GM10248 (cell line): ENCODE data around the gene TTC21A.

ENCODE experiments used
- CTCF ChIA-PET: fragments of 300-600 bp; sonication (Branson Sonifier 250); formaldehyde crosslinking; extraction: SDS; loops from one replicate; lab custom pipeline; 2021; ENCODE audit warnings: antibody characterized with exemption; lab: Yijun Ruan, JAX
- POLR2A ChIA-PET: fragments of 350-650 bp; sonication (Branson Sonifier 250); formaldehyde crosslinking; extraction: SDS; loops from one replicate; lab custom pipeline; 2020; ENCODE audit warnings: antibody characterized with exemption; lab: Yijun Ruan, JAX
- DNase-seq: peaks from one replicate; pipeline ENCODE4 v3.0.0; 2012; ENCODE audit errors: extremely low spot score
- TF ChIP-seq, protein P1 (sequence below): IDR thresholded peaks from 2 replicates; pipeline ENCODE4 v1.5.1; 2012; ENCODE audit warnings: mild to moderate bottlenecking, low read depth; ENCODE audit errors: extremely low read depth, missing control alignments, control extremely low read depth

Gene TTC21A

DNA sequence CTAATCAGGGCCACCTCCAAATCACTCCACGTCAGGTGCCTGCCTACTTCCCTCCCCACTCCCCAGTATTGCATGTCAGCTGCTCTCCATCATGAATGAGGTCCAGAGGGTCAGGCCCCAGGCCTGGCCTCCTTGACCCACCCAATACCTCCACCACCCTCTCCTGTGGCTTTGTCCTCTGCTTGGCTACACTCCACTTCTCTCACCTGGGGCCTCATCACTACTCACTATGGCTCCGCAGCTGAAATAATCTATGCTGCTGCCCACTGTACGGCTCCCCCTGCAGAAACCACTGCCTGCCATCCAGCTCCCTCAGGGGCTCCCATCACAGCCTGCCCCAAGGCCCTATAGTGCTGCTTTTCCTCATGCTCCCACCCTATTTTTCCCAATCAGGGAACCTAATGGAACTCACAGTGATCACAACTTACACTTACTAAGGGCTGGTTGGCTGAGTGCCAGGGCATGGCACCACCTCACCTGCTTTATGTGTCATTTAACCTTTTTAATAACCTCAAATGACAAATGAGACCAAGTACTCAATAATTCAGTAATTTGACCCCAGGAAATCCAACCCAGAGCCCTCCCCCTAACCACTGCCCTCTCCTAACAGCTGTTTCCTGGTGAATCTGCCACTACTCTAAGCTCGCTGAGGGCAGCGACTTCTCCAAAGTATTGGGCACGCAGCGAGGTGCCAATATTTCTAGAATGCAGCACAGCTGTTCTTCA, 2.4 kb upstream of the TTC21A start:
- ChIA-PET CTCF (interaction anchor here (0.8 to 1.4 kb wide), 10 partner anchors 13 to 273 kb away, joined by 3 to 7 read pairs (median 4); no protein-coding TSS in a partner anchor), POLR2A (no interaction called here)
- TF ChIP-seq, protein P1, sequence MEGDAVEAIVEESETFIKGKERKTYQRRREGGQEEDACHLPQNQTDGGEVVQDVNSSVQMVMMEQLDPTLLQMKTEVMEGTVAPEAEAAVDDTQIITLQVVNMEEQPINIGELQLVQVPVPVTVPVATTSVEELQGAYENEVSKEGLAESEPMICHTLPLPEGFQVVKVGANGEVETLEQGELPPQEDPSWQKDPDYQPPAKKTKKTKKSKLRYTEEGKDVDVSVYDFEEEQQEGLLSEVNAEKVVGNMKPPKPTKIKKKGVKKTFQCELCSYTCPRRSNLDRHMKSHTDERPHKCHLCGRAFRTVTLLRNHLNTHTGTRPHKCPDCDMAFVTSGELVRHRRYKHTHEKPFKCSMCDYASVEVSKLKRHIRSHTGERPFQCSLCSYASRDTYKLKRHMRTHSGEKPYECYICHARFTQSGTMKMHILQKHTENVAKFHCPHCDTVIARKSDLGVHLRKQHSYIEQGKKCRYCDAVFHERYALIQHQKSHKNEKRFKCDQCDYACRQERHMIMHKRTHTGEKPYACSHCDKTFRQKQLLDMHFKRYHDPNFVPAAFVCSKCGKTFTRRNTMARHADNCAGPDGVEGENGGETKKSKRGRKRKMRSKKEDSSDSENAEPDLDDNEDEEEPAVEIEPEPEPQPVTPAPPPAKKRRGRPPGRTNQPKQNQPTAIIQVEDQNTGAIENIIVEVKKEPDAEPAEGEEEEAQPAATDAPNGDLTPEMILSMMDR, result no peak
- DNase-seq, result no peak

DNA sequence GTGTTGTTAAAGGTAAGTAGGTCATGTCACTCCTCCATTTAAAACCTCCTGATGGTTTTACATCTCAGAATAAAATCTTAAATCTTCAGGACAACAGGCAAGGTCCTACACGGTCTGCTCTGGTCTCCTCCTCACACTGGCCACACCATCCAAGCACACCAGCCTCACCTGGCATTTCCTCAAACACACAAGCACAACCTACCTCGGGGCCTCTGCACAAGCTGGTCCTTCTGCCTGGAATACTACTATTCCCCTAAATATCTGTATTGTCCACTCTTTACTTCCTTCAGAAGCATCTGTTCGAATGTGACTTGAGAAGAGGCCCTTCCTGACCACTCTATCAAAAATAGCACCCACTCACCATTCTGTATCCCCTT, 1.8 kb upstream of the TTC21A start:
- DNase-seq, result no peak
- TF ChIP-seq, protein P1, result no peak
- POLR2A ChIA-PET, result no interaction called here
- CTCF ChIA-PET, result interaction anchor here (0.7 to 1.4 kb wide), 6 partner anchors 55 to 272 kb away, joined by 3 to 4 read pairs (median 4); no protein-coding TSS in a partner anchor

DNA sequence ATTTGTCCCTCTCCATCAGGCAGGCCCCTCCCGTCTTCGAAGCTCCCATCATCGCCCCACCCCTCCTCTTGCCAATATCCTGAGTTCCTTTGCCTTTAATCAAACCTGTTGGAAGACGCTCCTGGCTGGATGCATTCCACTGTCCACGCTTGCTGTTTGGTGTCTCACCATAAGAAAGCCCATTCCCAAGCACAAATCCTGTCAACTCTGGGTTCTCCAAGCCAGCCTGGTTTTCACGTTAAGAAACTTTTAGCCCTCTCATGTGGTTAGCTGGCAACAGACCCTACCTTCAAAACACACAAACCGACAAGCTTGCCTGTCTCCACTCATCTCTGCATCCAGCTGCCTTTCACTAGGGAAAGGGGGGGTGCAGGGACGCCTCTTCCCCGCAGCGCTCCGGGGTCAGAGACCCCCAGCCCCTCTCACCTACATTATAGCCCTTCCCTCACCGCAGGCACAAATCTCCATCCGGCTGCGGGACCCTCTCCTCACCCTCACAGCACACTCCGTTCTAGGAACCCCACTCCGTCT, 1.1 kb upstream of the TTC21A start:
- POLR2A ChIA-PET, result no interaction called here
- TF ChIP-seq, protein P1, result no peak
- CTCF ChIA-PET, result interaction anchor here (0.7 to 1.3 kb wide), 5 partner anchors 55 to 186 kb away, joined by 3 to 4 read pairs (median 4); no protein-coding TSS in a partner anchor
- DNase-seq, result no peak

DNA sequence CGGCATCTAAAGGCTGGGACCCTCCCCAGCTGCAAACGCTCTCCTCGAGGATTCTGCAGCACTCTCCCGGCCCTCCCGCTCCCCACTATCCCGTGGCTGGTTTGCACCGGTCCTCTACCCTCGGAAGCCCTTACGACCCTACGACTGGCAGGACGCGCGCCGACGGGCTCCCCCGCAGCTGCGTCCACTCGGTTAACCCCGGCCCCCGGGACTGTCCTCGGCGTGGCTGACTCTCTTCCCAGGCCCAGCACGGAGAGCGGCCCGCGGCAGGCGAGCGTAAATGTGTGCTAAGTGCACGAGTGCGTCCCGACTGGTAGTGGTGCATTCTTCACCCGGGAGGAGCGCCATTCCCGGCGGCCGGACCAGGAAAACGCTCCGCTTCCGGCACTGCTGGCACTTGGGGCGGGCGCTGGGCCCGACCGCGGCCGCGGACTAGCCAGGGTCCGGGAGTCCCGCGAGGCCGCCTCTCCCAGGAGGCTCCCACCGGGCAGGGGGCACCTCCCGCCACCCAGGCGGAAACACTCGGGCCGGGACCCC, 561 bp upstream of the TTC21A start:
- DNase-seq, result peak; percentile 47
- CTCF ChIA-PET, result interaction anchor here (0.9 to 2.8 kb wide), 6 partner anchors 10 to 185 kb away, joined by 3 to 17 read pairs (median 4); no protein-coding TSS in a partner anchor
- POLR2A ChIA-PET, result no interaction called here
- TF ChIP-seq, protein P1, result no peak

DNA sequence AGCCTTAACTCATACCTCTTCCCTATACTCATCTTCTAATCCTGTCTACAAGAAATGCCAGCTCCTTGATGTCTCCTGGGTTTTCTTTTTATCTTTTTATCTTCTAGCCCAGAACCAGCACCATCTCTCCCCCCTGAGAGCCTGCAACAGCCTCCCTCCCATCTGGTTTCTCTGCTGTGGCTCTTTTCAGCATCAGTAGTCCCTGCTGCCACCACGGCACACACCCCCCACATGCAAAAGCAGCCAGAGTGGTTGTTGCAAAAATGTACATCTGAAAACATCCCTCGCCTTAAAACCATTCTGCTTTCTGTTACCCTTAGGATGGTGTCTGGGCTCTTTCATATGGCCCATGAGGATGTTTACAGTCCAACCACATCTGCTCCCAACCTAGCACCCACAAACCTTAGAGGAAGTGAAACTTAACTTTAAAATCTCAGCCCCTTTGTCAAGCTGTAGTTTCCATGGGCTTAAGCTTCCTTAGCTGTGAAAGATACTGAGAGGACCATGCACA, 775 bp downstream of the TTC21A start:
- TF ChIP-seq, protein P1, result no peak
- DNase-seq, result peak; percentile 74
- CTCF ChIA-PET, result interaction anchor here (1.0 to 2.8 kb wide), 10 partner anchors 11 to 184 kb away, joined by 3 to 17 read pairs (median 4); no protein-coding TSS in a partner anchor
- POLR2A ChIA-PET, result interaction anchor here (1.1 to 1.9 kb wide), 2 partner anchors 28 to 69 kb away, joined by 5 to 6 read pairs; no protein-coding TSS in a partner anchor

DNA sequence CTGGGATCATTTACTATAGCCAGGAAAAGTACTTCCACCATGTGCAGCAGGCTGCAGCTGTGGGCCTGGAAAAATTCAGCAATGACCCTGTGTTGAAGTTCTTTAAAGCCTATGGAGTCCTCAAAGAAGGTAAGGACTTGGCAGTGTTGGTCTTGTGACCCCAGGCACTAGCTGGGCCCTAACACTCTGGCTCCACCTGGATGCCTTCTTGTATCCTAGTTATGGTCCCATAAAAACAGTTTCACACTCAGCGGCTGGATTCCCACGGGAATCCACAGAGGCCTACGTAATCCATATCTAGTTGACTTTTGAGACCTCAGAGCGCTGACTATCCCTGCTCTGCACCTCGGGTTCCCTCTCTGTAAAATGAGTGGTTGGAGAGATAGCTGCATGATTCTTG, 1.6 kb downstream of the TTC21A start:
- ChIA-PET POLR2A (interaction anchor here (1.9 kb wide), 1 partner anchor 27 kb away, joined by 6 read pairs; no protein-coding TSS in a partner anchor), CTCF (interaction anchor here (1.0 to 2.8 kb wide), 11 partner anchors 17 to 183 kb away, joined by 3 to 17 read pairs (median 4); partner anchors contain the start of gene XIRP1)
- DNase-seq, result no peak
- TF ChIP-seq, protein P1, result no peak
